Upper lobe of right lung (tissue), 1 donor: Measurements from ENCODE around the gene C10orf53. TPM values are rescaled to one million over a fixed set of nuclear protein-coding genes. Genes with fewer than 3 reads are reported as not detected.

Experiments
- ATAC-seq: fragments of 200-7000 bp; cut with Tn5 transposase; one replicate; pipeline ENCODE4 v1.9.1; 2020; ENCODE audit warnings: mild to moderate bottlenecking, moderate library complexity
- DNase-seq: peaks from one replicate; pipeline ENCODE4 v3.0.0-alpha.2; 2020
- H3K27ac ChIP-seq: fragments of 200-600 bp; one replicate; pipeline ENCODE4 v1.8.0; 2022
- H3K27me3 ChIP-seq: fragments of 200-600 bp; one replicate; pipeline ENCODE4 v1.8.0; 2022; ENCODE audit warnings: mild to moderate bottlenecking
- H3K36me3 ChIP-seq: fragments of 200-600 bp; one replicate; pipeline ENCODE4 v1.8.0; 2022
- H3K4me1 ChIP-seq: fragments of 200-600 bp; one replicate; pipeline ENCODE4 v1.8.0; 2022
- H3K4me3 ChIP-seq: fragments of 200-600 bp; one replicate; pipeline ENCODE4 v1.8.0; 2022; ENCODE audit warnings: mild to moderate bottlenecking
- H3K9me3 ChIP-seq: fragments of 200-600 bp; one replicate; pipeline ENCODE4 v1.8.0; 2022
- intact Hi-C: fragments of 100-400 bp; cut with DNase I; formaldehyde crosslinking; loops from one replicate; pipeline ENCODE4 v1.11.0; 2022
- total RNA-seq: library from RNA; stranded (reverse); fragmentation: NEBNext Ultra II Directional; extraction: Animal tissue kit (Norgen Biotek cat#: 25700); gene quantifications from one replicate; pipeline ENCODE4 v1.2.1, GENCODE V29; 2021
- TF ChIP-seq, protein P1 (sequence below): fragments of 200-600 bp; IDR thresholded peaks from one replicate; pipeline ENCODE4 v1.8.0; 2022; ENCODE audit warnings: antibody characterized with exemption
- donor health status: DM: no; HTN: yes; CAD: no; lungs with severe emphysema.

C10orf53 gene
- total RNA-seq, 1 donor from 2014 or later, result not detected

DNA sequence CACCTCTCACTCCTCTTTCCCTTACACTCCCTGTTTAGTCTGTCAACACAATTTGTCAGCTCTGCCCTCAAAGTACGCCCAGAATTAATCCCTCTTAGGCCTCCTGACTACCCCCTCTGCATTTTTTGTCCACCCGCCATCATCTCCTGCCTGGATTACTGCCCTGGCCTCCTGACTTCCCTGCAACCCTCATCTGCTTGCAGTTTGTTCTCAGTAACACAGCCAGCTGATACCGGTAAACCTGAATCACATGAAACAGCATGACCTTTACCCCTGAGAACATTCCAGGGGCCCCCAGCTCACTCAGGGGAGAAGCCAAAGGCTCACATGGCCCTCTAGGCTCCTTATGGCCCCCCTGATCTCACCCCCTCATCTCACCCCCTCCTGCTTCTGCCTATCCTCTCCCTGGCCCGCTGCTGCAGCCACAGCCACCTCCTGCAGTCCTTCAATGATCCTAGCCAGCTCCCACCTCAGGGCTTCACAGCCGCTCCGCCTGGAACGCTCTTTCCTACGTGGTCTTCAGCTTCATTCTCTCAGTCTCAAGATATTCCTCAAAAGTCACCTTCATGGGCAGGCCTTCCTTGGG lies 8.9 kb downstream of the C10orf53 start:
- Histone ChIP-seq H3K36me3 (no peaks in the 10 kb centered on the region), H3K27ac (no peak overlapping the region), H3K9me3 (no peaks in the 10 kb centered on the region), H3K4me1 (no peaks in the 10 kb centered on the region), H3K4me3 (no peak overlapping the region), H3K27me3 (peaks cover 31% of the 10 kb centered on the region)
- no peak for ATAC-seq
- TF ChIP-seq, protein P1, sequence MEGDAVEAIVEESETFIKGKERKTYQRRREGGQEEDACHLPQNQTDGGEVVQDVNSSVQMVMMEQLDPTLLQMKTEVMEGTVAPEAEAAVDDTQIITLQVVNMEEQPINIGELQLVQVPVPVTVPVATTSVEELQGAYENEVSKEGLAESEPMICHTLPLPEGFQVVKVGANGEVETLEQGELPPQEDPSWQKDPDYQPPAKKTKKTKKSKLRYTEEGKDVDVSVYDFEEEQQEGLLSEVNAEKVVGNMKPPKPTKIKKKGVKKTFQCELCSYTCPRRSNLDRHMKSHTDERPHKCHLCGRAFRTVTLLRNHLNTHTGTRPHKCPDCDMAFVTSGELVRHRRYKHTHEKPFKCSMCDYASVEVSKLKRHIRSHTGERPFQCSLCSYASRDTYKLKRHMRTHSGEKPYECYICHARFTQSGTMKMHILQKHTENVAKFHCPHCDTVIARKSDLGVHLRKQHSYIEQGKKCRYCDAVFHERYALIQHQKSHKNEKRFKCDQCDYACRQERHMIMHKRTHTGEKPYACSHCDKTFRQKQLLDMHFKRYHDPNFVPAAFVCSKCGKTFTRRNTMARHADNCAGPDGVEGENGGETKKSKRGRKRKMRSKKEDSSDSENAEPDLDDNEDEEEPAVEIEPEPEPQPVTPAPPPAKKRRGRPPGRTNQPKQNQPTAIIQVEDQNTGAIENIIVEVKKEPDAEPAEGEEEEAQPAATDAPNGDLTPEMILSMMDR, result no peak
- DNase-seq, result no peak
- intact Hi-C loops, result no loop called here

DNA sequence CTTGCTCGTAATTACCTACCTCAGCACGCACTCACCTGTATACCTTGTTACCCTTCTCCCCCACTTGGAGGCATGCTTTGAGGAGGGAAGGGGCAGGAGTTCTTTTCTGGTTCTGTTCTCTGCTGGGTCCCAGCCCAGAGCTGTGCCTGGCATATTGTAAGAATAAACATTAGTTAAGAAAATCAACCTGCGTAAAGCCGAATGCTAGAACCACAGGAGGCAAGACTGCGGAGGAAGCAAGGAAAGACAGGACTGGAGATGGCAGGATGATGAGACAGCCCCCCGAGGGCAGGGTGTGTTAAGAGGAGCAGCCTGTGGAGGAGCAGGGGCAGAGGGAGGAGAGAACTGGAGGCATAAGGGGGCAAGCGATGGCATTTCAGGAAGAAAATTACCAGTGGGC lies 9.5 kb downstream of the C10orf53 start:
- H3K9me3 ChIP-seq, result no peaks in the 10 kb centered on the region
- H3K27ac ChIP-seq, result no peak overlapping the region
- H3K36me3 ChIP-seq, result no peaks in the 10 kb centered on the region
- TF ChIP-seq, protein P1, result no peak
- no peak overlapping the region for H3K4me3 ChIP-seq
- peaks cover 31% of the 10 kb centered on the region for H3K27me3 ChIP-seq
- H3K4me1 ChIP-seq, result no peaks in the 10 kb centered on the region
- no peak for ATAC-seq
- intact Hi-C loops, result no loop called here
- DNase-seq, result no peak

DNA sequence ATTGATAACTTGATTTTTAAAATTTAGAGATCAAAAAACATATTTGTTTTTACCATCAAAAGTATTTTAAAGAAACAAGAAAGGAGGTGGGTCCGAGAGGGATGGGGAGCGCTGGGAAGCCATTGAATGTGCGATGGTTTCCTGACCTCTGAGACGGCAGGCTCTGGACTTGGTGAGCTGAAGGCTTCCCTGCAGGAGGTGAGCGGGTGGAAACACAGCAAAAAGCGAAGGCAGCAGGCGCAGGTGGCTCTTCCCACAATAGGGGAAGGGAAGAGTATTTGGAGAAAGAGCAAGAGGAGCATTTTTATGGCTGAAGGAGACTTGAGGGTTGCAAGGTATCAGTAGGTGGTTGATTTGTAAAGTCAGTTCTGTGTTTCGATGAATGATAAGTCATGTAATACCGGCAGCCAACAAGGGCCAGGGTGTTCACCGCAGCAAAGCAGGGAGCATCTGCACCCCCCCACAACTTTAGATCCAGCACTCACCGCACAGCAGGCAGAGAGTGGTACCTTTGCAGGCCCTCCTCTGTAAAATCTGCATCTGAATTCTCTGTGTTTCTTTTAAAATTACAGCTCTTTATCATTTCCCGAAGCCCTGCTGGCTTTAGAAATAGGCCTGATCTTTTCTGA lies 10.5 kb downstream of the C10orf53 start:
- TF ChIP-seq, protein P1, result no peak
- Histone ChIP-seq H3K27me3 (peaks cover 31% of the 10 kb centered on the region), H3K27ac (no peak overlapping the region), H3K36me3 (no peaks in the 10 kb centered on the region), H3K9me3 (no peaks in the 10 kb centered on the region), H3K4me1 (no peaks in the 10 kb centered on the region), H3K4me3 (no peak overlapping the region)
- no peak for ATAC-seq
- intact Hi-C loops, result no loop called here
- no peak for DNase-seq

DNA sequence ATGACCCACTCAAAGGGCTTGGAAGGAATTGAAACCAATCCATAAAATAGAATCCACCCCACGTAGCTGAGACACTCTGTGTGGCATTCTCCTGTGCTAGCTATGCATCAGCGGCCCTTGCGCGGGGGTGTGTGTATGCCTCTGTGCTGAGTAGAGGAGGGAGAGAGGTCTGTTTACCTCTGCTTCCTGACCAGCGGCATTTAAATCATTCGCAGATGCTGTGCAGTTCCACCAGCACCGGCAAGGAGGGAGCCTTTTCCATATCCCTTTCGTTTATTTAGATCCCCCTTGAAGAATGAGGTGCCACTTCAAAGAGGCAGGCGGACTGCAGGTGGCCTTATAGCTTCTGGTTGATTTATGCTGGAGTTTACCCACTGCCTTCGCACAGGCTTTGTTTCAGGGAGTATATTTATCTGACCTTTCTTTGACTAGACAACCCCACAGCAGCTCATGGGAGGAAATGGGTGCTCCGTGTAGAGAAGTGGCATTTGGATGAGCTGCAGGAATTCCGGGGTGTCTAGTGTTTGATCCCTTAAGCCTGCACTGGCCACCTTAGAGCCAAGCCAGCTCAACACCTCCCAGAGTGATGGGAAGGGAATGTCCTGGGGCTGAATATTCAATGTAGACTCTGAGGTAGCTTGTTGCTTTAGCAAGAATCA lies 11.4 kb downstream of the C10orf53 start:
- TF ChIP-seq, protein P1, result no peak
- ATAC-seq (no peak), DNase-seq (no peak)
- Histone ChIP-seq H3K27ac (no peak overlapping the region), H3K4me1 (no peaks in the 10 kb centered on the region), H3K36me3 (no peaks in the 10 kb centered on the region), H3K9me3 (no peaks in the 10 kb centered on the region), H3K27me3 (peaks cover 31% of the 10 kb centered on the region), H3K4me3 (no peak overlapping the region)
- intact Hi-C loops, result no loop called here

DNA sequence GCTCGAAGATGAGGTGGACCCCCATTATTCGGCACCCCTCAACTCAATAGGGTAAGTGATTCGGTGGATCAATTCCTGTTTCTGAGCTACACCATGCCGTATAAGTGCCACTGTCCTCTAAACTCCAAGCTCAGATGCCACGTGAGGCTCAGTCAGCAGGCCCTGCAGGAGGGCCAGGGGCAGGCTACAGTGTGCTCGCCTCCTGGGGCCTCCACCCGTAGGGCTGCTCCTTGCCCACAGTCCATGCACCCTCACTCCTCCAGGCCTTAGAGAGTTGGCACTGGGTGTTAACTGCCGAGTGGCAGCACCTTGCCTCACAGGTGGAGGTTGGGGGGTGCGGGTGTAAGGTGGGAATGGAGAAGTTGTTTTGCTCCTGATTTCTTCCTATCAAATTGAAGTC lies 12.1 kb downstream of the C10orf53 start:
- H3K4me3 ChIP-seq, result no peak overlapping the region
- H3K27ac ChIP-seq, result no peak overlapping the region
- H3K36me3 ChIP-seq, result no peaks in the 10 kb centered on the region
- DNase-seq, result no peak
- H3K9me3 ChIP-seq, result no peaks in the 10 kb centered on the region
- intact Hi-C loops, result no loop called here
- no peaks in the 10 kb centered on the region for H3K4me1 ChIP-seq
- ATAC-seq, result no peak
- peaks cover 31% of the 10 kb centered on the region for H3K27me3 ChIP-seq
- TF ChIP-seq, protein P1, result no peak
